Left lung (tissue), 10 donors: Measurements from ENCODE around the gene KDSR. TPM values are rescaled to one million over a fixed set of nuclear protein-coding genes. Genes with fewer than 3 reads are reported as not detected.

Experiments
- ATAC-seq: fragments of 200-7000 bp; cut with Tn5 transposase; one replicate; pipeline ENCODE4 v1.9.1; 2020; ENCODE audit warnings: moderate library complexity
- DNase-seq, 4 donors: peaks; one replicate each; pipeline ENCODE4 v3.0.0-alpha.2; 2013 to 2020
- H3K27ac ChIP-seq, 2 donors: fragments of 200-600 bp; sonication (generic) in 1 of 2; one replicate each; pipeline versions ENCODE4 v1.5.0 to v1.8.0; 2020 to 2021
- H3K27me3 ChIP-seq, 2 donors: fragments of 200-600 bp; sonication (generic) in 1 of 2; one replicate each; pipeline versions ENCODE4 v1.5.0 to v1.8.0; 2020 to 2021
- H3K36me3 ChIP-seq, 2 donors: fragments of 200-600 bp; sonication (generic) in 1 of 2; one replicate each; pipeline versions ENCODE4 v1.5.0 to v1.8.0; 2020 to 2021
- H3K4me1 ChIP-seq, 2 donors: fragments of 200-600 bp; one replicate each; pipeline ENCODE4 v1.8.0; 2021
- H3K4me3 ChIP-seq, 2 donors: fragments of 200-600 bp; sonication (generic) in 1 of 2; one replicate each; pipeline versions ENCODE4 v1.5.0 to v1.8.0; 2020 to 2021; ENCODE audit warnings: mild to moderate bottlenecking in 1 of 2
- H3K9me3 ChIP-seq, 2 donors: fragments of 200-600 bp; sonication (generic) in 1 of 2; one replicate each; pipeline versions ENCODE4 v1.5.0 to v1.8.0; 2020 to 2021
- intact Hi-C, 2 donors: fragments of 100-400 bp; cut with DNase I; formaldehyde crosslinking; loops; one replicate each; pipeline versions ENCODE4 v1.11.2 to v1.14.2; 2022
- polyA plus RNA-seq, 6 donors: library from polyadenylated mRNA; unstranded; fragments of 120-200 nt; gene quantifications; one replicate each; pipeline ENCODE4 v1.2.1, GENCODE V29; 2013; ENCODE audit not compliant: insufficient read length in 6 of 6
- total RNA-seq, 2 donors: library from RNA; stranded (reverse); fragmentation: NEBNext Ultra II Directional; extraction: Animal tissue kit (Norgen Biotek cat#: 25700); gene quantifications; one replicate each; pipeline ENCODE4 v1.2.1, GENCODE V29; 2021
- TF ChIP-seq, protein P1 (sequence below), 2 donors: fragments of 200-600 bp; sonication (generic) in 1 of 2; IDR thresholded peaks; one replicate each; pipeline versions ENCODE4 v1.5.0 to v1.8.0; 2021; ENCODE audit warnings: antibody characterized with exemption in 2 of 2
- donor health status: DM: no; HTN: yes; CAD: no.
- donor health status: DM: no; HTN: no; CAD: no.

KDSR gene
- total and polyA plus RNA-seq, 8 donors, result 41.1 to 70.2 (median 42.4) TPM

GRCh38 chr18:63395503-63395902 lies 28.5 kb upstream of the KDSR start:
- intact Hi-C loops, result no loop called here
- DNase-seq, result no peak
- no peak for ATAC-seq
- Histone ChIP-seq H3K27ac (no peak overlapping the region), H3K27me3 (no peaks in the 10 kb centered on the region), H3K36me3 (peaks cover 4 to 100% of the 10 kb centered on the region in 2 donors), H3K4me1 (no peaks in the 10 kb centered on the region), H3K9me3 (no peaks in the 10 kb centered on the region), H3K4me3 (no peak overlapping the region)
- TF ChIP-seq, protein P1, sequence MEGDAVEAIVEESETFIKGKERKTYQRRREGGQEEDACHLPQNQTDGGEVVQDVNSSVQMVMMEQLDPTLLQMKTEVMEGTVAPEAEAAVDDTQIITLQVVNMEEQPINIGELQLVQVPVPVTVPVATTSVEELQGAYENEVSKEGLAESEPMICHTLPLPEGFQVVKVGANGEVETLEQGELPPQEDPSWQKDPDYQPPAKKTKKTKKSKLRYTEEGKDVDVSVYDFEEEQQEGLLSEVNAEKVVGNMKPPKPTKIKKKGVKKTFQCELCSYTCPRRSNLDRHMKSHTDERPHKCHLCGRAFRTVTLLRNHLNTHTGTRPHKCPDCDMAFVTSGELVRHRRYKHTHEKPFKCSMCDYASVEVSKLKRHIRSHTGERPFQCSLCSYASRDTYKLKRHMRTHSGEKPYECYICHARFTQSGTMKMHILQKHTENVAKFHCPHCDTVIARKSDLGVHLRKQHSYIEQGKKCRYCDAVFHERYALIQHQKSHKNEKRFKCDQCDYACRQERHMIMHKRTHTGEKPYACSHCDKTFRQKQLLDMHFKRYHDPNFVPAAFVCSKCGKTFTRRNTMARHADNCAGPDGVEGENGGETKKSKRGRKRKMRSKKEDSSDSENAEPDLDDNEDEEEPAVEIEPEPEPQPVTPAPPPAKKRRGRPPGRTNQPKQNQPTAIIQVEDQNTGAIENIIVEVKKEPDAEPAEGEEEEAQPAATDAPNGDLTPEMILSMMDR (IDR thresholded peaks at IDR 0.05), result no peak

DNA sequence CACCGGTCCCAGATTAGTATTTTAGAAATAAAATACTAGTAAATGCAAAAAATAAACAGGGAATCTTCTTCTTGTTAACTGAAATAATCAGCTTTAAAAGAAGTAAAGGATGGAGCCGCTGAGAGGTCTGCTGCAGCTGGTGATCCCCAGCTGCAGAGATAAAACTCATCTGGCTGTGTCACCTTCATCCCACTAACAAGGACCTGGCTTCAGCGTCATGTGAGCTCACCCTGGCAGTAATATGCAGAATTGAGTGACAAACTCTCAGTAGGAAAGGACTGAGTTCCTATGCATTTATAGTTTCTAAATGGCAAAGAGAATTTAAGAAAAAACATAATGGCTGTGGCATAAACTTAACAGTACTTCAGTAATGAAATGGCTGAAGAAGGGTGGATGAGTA lies 27.9 kb upstream of the KDSR start:
- H3K27ac ChIP-seq, result no peak overlapping the region
- H3K4me3 ChIP-seq, result no peak overlapping the region
- TF ChIP-seq, protein P1 (IDR thresholded peaks at IDR 0.05), result no peak
- peaks cover 4 to 100% of the 10 kb centered on the region in 2 donors for H3K36me3 ChIP-seq
- intact Hi-C loops, result no loop called here
- no peaks in the 10 kb centered on the region for H3K27me3 ChIP-seq
- no peaks in the 10 kb centered on the region for H3K4me1 ChIP-seq
- ATAC-seq (no peak), DNase-seq (no peak)
- H3K9me3 ChIP-seq, result no peaks in the 10 kb centered on the region

GRCh38 chr18:63387861-63388260 lies 20.9 kb upstream of the KDSR start:
- no peak overlapping the region for H3K4me3 ChIP-seq
- intact Hi-C loops, result no loop called here
- TF ChIP-seq, protein P1 (IDR thresholded peaks at IDR 0.05), result no peak

DNA sequence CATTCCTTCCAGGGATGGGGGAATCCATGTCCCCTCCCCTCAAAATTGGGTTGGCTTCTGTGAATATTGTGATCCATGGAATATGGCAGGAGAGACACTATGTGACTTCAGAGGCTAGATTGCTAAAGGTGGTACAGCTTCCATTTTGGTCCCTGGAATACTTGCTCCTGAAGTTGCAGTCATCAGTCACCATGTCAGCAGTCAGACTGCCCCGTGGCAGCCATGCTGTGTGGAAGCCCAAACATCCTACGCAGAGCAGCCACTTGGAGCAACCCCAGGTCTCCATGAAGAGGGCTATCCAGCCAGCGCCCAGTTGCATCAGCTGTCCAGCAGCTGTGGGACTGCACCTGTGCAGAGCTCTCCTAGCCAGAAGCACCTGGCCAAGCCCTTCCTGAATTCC lies 15.8 kb upstream of the KDSR start:
- DNase-seq (no peak), ATAC-seq (no peak)
- Histone ChIP-seq H3K9me3 (no peaks in the 10 kb centered on the region), H3K36me3 (peaks cover 0 to 8% of the 10 kb centered on the region in 2 donors), H3K27ac (no peak overlapping the region), H3K27me3 (no peaks in the 10 kb centered on the region), H3K4me3 (no peak overlapping the region), H3K4me1 (peaks cover 0 to 2% of the 10 kb centered on the region in 2 donors)
- TF ChIP-seq, protein P1 (IDR thresholded peaks at IDR 0.05), result no peak
- intact Hi-C loops, result no loop called here

More at GRCh38 chr18:63387861-63388260, 20.9 kb upstream of the KDSR start:
- ATAC-seq, result no peak
- Histone ChIP-seq H3K4me1 (no peaks in the 10 kb centered on the region), H3K9me3 (no peaks in the 10 kb centered on the region), H3K27ac (no peak overlapping the region), H3K27me3 (no peaks in the 10 kb centered on the region), H3K36me3 (peaks cover 0 to 58% of the 10 kb centered on the region in 2 donors)
- DNase-seq, result no peak

GRCh38 chr18:63379639-63379962 lies 12.6 kb upstream of the KDSR start:
- H3K9me3 ChIP-seq, result peaks cover 0 to 3% of the 10 kb centered on the region in 2 donors
- H3K4me3 ChIP-seq, result no peak overlapping the region
- no peak overlapping the region for H3K27ac ChIP-seq
- no peak for ATAC-seq
- no peaks in the 10 kb centered on the region for H3K27me3 ChIP-seq
- TF ChIP-seq, protein P1 (IDR thresholded peaks at IDR 0.05), result no peak
- H3K4me1 ChIP-seq, result peaks cover 0 to 2% of the 10 kb centered on the region in 2 donors
- no peak for DNase-seq
- H3K36me3 ChIP-seq, result no peaks in the 10 kb centered on the region
- intact Hi-C loops, result no loop called here
